Loucy (cell line): ENCODE data around the gene GGCX.

Experiments used
- H2AFZ ChIP-seq: fragments of 200-600 bp; sonication (generic); 2 replicates; pipeline ENCODE4 v1.6.0; 2016; ENCODE audit warnings: antibody characterized with exemption, mild to moderate bottlenecking, low read length, moderate library complexity
- H3F3A ChIP-seq: fragments of 200-600 bp; 2 replicates; pipeline ENCODE4 v1.6.0; 2016; ENCODE audit warnings: antibody characterized with exemption, low read depth, mild to moderate bottlenecking
- H3K27me3 ChIP-seq: fragments of 200-600 bp; sonication (generic); 2 replicates; pipeline ENCODE4 v1.6.1; 2014; ENCODE audit warnings: low read length, mild to moderate bottlenecking; ENCODE audit not compliant: insufficient read depth, poor library complexity, severe bottlenecking
- H3K36me3 ChIP-seq: fragments of 200-600 bp; sonication (generic); 2 replicates; pipeline ENCODE4 v1.6.1; 2016; ENCODE audit warnings: low read length; ENCODE audit not compliant: insufficient read depth
- H3K4me1 ChIP-seq: fragments of 200-600 bp; sonication (generic); 2 replicates; pipeline ENCODE4 v1.5.1; 2014; ENCODE audit warnings: low read length, mild to moderate bottlenecking; ENCODE audit not compliant: insufficient read depth, poor library complexity, severe bottlenecking
- H3K4me2 ChIP-seq: fragments of 200-600 bp; sonication (generic); 2 replicates; pipeline ENCODE4 v1.6.0; 2014; ENCODE audit warnings: antibody characterized with exemption, low read length, low read depth, mild to moderate bottlenecking; ENCODE audit not compliant: poor library complexity, severe bottlenecking
- H3K4me3 ChIP-seq: fragments of 200-600 bp; sonication (generic); 2 replicates; pipeline ENCODE4 v1.5.1; 2014; ENCODE audit warnings: low read length, mild to moderate bottlenecking, mixed read lengths; ENCODE audit not compliant: poor library complexity, severe bottlenecking
- H3K79me2 ChIP-seq: fragments of 200-600 bp; sonication (generic); 2 replicates; pipeline ENCODE4 v1.6.1; 2014; ENCODE audit warnings: low read length; ENCODE audit not compliant: insufficient read depth
- H3K9ac ChIP-seq: fragments of 200-600 bp; sonication (generic); 2 replicates; pipeline ENCODE4 v1.6.0; 2014; ENCODE audit warnings: mild to moderate bottlenecking, low read depth, low read length, moderate library complexity; ENCODE audit not compliant: poor library complexity, severe bottlenecking
- H3K9me2 ChIP-seq: fragments of 200-600 bp; sonication (generic); replicated peaks from 2 replicates; pipeline ENCODE4 v1.6.1; 2016; ENCODE audit warnings: low read depth, low read length, mixed read lengths
- H3K9me3 ChIP-seq: fragments of 200-600 bp; sonication (generic); 2 replicates; pipeline ENCODE4 v1.6.1; 2014; ENCODE audit warnings: mild to moderate bottlenecking, antibody characterized with exemption, low read length, low read depth; ENCODE audit not compliant: insufficient read depth
- H4K20me1 ChIP-seq: fragments of 200-600 bp; sonication (generic); 2 replicates; pipeline ENCODE4 v1.6.0; 2014; ENCODE audit warnings: antibody characterized with exemption, low read length, mild to moderate bottlenecking; ENCODE audit not compliant: insufficient read depth, poor library complexity, severe bottlenecking
- EZH2phosphoT487 ChIP-seq: fragments of 200-600 bp; IDR thresholded peaks from 2 replicates; pipeline ENCODE4 v1.6.1; 2018; ENCODE audit warnings: antibody characterized with exemption, mild to moderate bottlenecking, moderate library complexity, borderline replicate concordance
- TF ChIP-seq, protein P1 (sequence below): fragments of 200-600 bp; sonication (generic); conservative IDR thresholded peaks from 2 replicates; pipeline ENCODE4 v1.5.1; 2014; ENCODE audit warnings: mild to moderate bottlenecking, antibody characterized with exemption, low read length

The GGCX gene

DNA sequence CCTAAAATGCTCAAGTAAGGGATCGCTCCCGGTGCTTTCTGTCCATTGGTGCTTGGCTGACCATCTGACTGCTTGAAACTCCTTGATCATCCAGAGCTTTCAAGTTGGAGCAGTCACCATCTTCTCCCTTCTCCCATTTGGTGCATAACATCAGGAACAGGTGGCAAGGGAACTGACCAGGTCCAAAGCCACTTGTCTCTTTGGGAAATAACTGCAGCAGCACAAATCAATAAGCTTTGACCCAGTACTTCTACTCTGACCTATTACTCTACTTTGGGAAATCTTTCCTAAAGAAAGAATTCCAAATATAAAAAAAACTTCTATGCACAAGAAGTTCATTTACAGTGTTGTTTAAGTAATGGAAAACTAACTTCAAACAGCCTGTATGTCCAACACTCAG is 32.9 kb downstream of the GGCX start:
- H3K9ac ChIP-seq: no peak overlapping the region
- TF ChIP-seq, protein P1, sequence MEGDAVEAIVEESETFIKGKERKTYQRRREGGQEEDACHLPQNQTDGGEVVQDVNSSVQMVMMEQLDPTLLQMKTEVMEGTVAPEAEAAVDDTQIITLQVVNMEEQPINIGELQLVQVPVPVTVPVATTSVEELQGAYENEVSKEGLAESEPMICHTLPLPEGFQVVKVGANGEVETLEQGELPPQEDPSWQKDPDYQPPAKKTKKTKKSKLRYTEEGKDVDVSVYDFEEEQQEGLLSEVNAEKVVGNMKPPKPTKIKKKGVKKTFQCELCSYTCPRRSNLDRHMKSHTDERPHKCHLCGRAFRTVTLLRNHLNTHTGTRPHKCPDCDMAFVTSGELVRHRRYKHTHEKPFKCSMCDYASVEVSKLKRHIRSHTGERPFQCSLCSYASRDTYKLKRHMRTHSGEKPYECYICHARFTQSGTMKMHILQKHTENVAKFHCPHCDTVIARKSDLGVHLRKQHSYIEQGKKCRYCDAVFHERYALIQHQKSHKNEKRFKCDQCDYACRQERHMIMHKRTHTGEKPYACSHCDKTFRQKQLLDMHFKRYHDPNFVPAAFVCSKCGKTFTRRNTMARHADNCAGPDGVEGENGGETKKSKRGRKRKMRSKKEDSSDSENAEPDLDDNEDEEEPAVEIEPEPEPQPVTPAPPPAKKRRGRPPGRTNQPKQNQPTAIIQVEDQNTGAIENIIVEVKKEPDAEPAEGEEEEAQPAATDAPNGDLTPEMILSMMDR: no peak
- TF ChIP-seq EZH2phosphoT487: no peak
- H3K27me3 ChIP-seq: no peaks in the 10 kb centered on the region
- H2AFZ ChIP-seq: no peak overlapping the region
- no peaks in the 10 kb centered on the region for H3K36me3 ChIP-seq
- no peaks in the 10 kb centered on the region for H3K9me3 ChIP-seq
- H3K4me3 ChIP-seq: no peak overlapping the region
- peaks cover 18% of the 10 kb centered on the region for H3K4me1 ChIP-seq
- H4K20me1 ChIP-seq: no peaks in the 10 kb centered on the region
- H3F3A ChIP-seq: no peaks in the 10 kb centered on the region
- no peak overlapping the region for H3K4me2 ChIP-seq
- H3K9me2 ChIP-seq: no peaks in the 10 kb centered on the region
- no peaks in the 10 kb centered on the region for H3K79me2 ChIP-seq

DNA sequence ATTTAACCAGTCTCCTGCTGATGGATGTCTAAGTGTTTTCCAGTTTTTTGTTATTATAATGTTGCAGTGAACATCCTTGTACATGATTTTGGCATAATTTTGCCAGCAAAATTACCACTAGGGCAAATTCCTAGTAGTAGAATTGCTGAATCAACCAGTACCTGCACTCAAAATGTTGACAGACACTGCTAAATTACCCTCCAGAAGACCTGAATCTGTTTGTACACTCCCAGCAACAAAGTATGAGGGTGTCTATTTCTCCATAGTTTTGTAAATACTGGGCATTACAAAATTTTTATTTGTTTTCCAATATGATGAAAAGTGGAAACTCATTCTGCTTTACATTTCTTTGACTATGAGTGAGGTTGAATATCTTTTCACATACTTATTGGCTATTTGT is 33.5 kb downstream of the GGCX start:
- TF ChIP-seq EZH2phosphoT487: no peak
- TF ChIP-seq, protein P1: no peak
- Histone ChIP-seq H3K27me3 (no peaks in the 10 kb centered on the region), H3K4me1 (peaks cover 18% of the 10 kb centered on the region), H2AFZ (no peak overlapping the region), H3K4me2 (no peak overlapping the region), H3K9me2 (no peaks in the 10 kb centered on the region), H3K79me2 (no peaks in the 10 kb centered on the region), H3F3A (no peaks in the 10 kb centered on the region), H3K4me3 (no peak overlapping the region), H4K20me1 (no peaks in the 10 kb centered on the region), H3K9ac (no peak overlapping the region), H3K36me3 (no peaks in the 10 kb centered on the region), H3K9me3 (no peaks in the 10 kb centered on the region)

DNA sequence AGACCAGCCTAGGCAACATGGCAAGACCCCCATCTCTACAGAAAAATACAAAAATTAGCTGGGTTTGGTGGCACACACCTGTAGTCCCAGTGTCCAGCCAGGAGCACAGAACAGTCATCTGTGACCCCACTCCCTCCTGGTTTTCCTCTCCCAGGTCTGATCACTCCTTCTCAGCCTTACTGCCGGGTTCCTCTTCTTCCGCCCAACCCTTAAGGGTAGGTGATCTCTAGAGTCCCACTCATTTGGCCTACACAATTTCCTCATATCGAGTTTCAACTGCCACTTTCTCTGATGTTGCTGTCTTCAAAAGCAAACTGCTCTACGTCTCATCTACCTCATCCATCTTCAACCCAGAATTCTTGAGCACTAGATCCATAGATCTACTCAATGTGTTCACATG is 35.7 kb downstream of the GGCX start:
- H3K4me3 ChIP-seq: no peak overlapping the region
- H3K4me1 ChIP-seq: peaks cover 18% of the 10 kb centered on the region
- H3K9me3 ChIP-seq: no peaks in the 10 kb centered on the region
- no peaks in the 10 kb centered on the region for H3K79me2 ChIP-seq
- peak overlapping the region; percentile 56; the same call in 1 of the 2 replicates for H2AFZ ChIP-seq
- no peaks in the 10 kb centered on the region for H3K9me2 ChIP-seq
- no peaks in the 10 kb centered on the region for H3F3A ChIP-seq
- H3K36me3 ChIP-seq: no peaks in the 10 kb centered on the region
- H3K27me3 ChIP-seq: no peaks in the 10 kb centered on the region
- peak overlapping the region; percentile 53 for H3K4me2 ChIP-seq
- H4K20me1 ChIP-seq: no peaks in the 10 kb centered on the region
- H3K9ac ChIP-seq: peak overlapping the region; percentile 60
- no peak for TF ChIP-seq EZH2phosphoT487
- TF ChIP-seq, protein P1: no peak
